ENCODE results near the gene EMC10.
A peak's percentile ranks its signal among the peaks of the same experiment; 100 is the strongest.

Gene EMC10

GRCh38 chr19:50459067-50459456, 17.2 kb upstream of the EMC10 start:
- H4K8ac ChIP-seq (ENCODE audit: low read depth, low read length) = no peak overlapping the region
- H2AFZ ChIP-seq (ENCODE audit: insufficient read depth, low read length, poor library complexity) = no peak overlapping the region
- H3K14ac ChIP-seq (ENCODE audit: low read length) = no peak overlapping the region
- H2BK12ac ChIP-seq (ENCODE audit: low read length) = no peak overlapping the region
- no peak overlapping the region for H3K27ac ChIP-seq (ENCODE audit: low read depth, low read length)
- no peaks in the 10 kb centered on the region for H3K36me3 ChIP-seq (ENCODE audit: control insufficient read depth in 1 of 2, insufficient read depth in 2 of 2, low read length in 2 of 2)
- H3K4me3 ChIP-seq (ENCODE audit: low read depth, low read length) = no peak overlapping the region
- H3K23ac ChIP-seq (ENCODE audit: low read length) = no peak overlapping the region
- no peak overlapping the region for H3K4ac ChIP-seq (ENCODE audit: low read depth, low read length)
- H2AK5ac ChIP-seq (ENCODE audit: low read length) = no peak overlapping the region
- H3K79me1 ChIP-seq (ENCODE audit: low read length) = no peaks in the 10 kb centered on the region
- H3K9me3 ChIP-seq (ENCODE audit: insufficient read depth, low read depth, low read length) = peaks cover 2% of the 10 kb centered on the region
- no peak overlapping the region for H3K4me2 ChIP-seq (ENCODE audit: low read length)
- DNase-seq = no peak
- WGBS (ENCODE audit: extremely low coverage, insufficient coverage, insufficient read length) = no CpG with 5 or more reads among the region's 32 CpGs
- no peaks in the 10 kb centered on the region for H3K79me2 ChIP-seq (ENCODE audit: control insufficient read depth, insufficient read depth, low read length, poor library complexity)
- no peak overlapping the region for H2BK5ac ChIP-seq (ENCODE audit: low read depth, low read length, poor library complexity)
- no peak overlapping the region for H3K9ac ChIP-seq (ENCODE audit: low read length)
- no peak overlapping the region for H3K18ac ChIP-seq (ENCODE audit: low read length)
- peaks cover 0 to 4% of the 10 kb centered on the region in 2 experiments for H3K4me1 ChIP-seq (ENCODE audit: control insufficient read depth in 1 of 2, insufficient read depth in 2 of 2, low read length in 2 of 2)
- no peak overlapping the region for H4K12ac ChIP-seq (ENCODE audit: low read depth, low read length)
- no peak overlapping the region for H2BK120ac ChIP-seq (ENCODE audit: insufficient read depth, low read length, poor library complexity)
- no peaks in the 10 kb centered on the region for H3K27me3 ChIP-seq (ENCODE audit: insufficient read depth, low read length)
- H4K91ac ChIP-seq (ENCODE audit: low read depth, low read length) = no peak overlapping the region

GRCh38 chr19:50459638-50460037, 16.7 kb upstream of the EMC10 start:
- Histone ChIP-seq H3K4ac (ENCODE audit: low read depth, low read length) (no peak overlapping the region), H3K27me3 (ENCODE audit: insufficient read depth, low read length) (no peaks in the 10 kb centered on the region), H2AK5ac (ENCODE audit: low read length) (no peak overlapping the region), H3K14ac (ENCODE audit: low read length) (no peak overlapping the region), H3K9ac (ENCODE audit: low read length) (no peak overlapping the region), H3K4me3 (ENCODE audit: low read depth, low read length) (no peak overlapping the region), H3K18ac (ENCODE audit: low read length) (no peak overlapping the region), H3K79me2 (ENCODE audit: control insufficient read depth, insufficient read depth, low read length, poor library complexity) (no peaks in the 10 kb centered on the region), H2BK12ac (ENCODE audit: low read length) (no peak overlapping the region), H4K12ac (ENCODE audit: low read depth, low read length) (no peak overlapping the region), H3K4me1 (ENCODE audit: control insufficient read depth in 1 of 2, insufficient read depth in 2 of 2, low read length in 2 of 2) (peaks cover 0 to 4% of the 10 kb centered on the region in 2 experiments), H4K91ac (ENCODE audit: low read depth, low read length) (no peak overlapping the region), H3K79me1 (ENCODE audit: low read length) (no peaks in the 10 kb centered on the region), H4K8ac (ENCODE audit: low read depth, low read length) (no peak overlapping the region), H3K23ac (ENCODE audit: low read length) (no peak overlapping the region), H3K9me3 (ENCODE audit: insufficient read depth, low read depth, low read length) (peaks cover 2% of the 10 kb centered on the region), H2BK5ac (ENCODE audit: low read depth, low read length, poor library complexity) (no peak overlapping the region), H2AFZ (ENCODE audit: insufficient read depth, low read length, poor library complexity) (no peak overlapping the region), H3K36me3 (ENCODE audit: control insufficient read depth in 1 of 2, insufficient read depth in 2 of 2, low read length in 2 of 2) (no peaks in the 10 kb centered on the region), H3K27ac (ENCODE audit: low read depth, low read length) (no peak overlapping the region), H2BK120ac (ENCODE audit: insufficient read depth, low read length, poor library complexity) (peak overlapping the region; percentile 28), H3K4me2 (ENCODE audit: low read length) (no peak overlapping the region)
- no CpG with 5 or more reads among the region's 1 CpG for WGBS (ENCODE audit: extremely low coverage, insufficient coverage, insufficient read length)
- DNase-seq = no peak

- no peak overlapping the region for H3K4me2 ChIP-seq (ENCODE audit: low read length)
- peak overlapping the region; percentile 64 for H2BK12ac ChIP-seq (ENCODE audit: low read length)
- H2AFZ ChIP-seq (ENCODE audit: insufficient read depth, low read length, poor library complexity) = no peak overlapping the region
- no peak overlapping the region for H3K23ac ChIP-seq (ENCODE audit: low read length)
- H3K4ac ChIP-seq (ENCODE audit: low read depth, low read length) = no peak overlapping the region
- no peak overlapping the region for H4K91ac ChIP-seq (ENCODE audit: low read depth, low read length)
- H3K79me2 ChIP-seq (ENCODE audit: control insufficient read depth, insufficient read depth, low read length, poor library complexity) = no peaks in the 10 kb centered on the region
- H3K18ac ChIP-seq (ENCODE audit: low read length) = no peak overlapping the region
- no peak overlapping the region for H3K27ac ChIP-seq (ENCODE audit: low read depth, low read length)
- H2AK5ac ChIP-seq (ENCODE audit: low read length) = peak overlapping the region; percentile 32
- H2BK120ac ChIP-seq (ENCODE audit: insufficient read depth, low read length, poor library complexity) = peak overlapping the region; percentile 28
- H3K14ac ChIP-seq (ENCODE audit: low read length) = no peak overlapping the region
- no peak overlapping the region for H3K4me3 ChIP-seq (ENCODE audit: low read depth, low read length)
- WGBS (ENCODE audit: extremely low coverage, insufficient coverage, insufficient read length) = no CpG with 5 or more reads among the region's 13 CpGs
- H3K9me3 ChIP-seq (ENCODE audit: insufficient read depth, low read depth, low read length) = peaks cover 2% of the 10 kb centered on the region
- DNase-seq = peak; percentile 6 to 26
- no peak overlapping the region for H3K9ac ChIP-seq (ENCODE audit: low read length)
- H3K27me3 ChIP-seq (ENCODE audit: insufficient read depth, low read length) = no peaks in the 10 kb centered on the region
- H3K36me3 ChIP-seq (ENCODE audit: control insufficient read depth in 1 of 2, insufficient read depth in 2 of 2, low read length in 2 of 2) = no peaks in the 10 kb centered on the region
- no peak overlapping the region for H4K12ac ChIP-seq (ENCODE audit: low read depth, low read length)
- peaks cover 0 to 4% of the 10 kb centered on the region in 2 experiments for H3K4me1 ChIP-seq (ENCODE audit: control insufficient read depth in 1 of 2, insufficient read depth in 2 of 2, low read length in 2 of 2)
- H4K8ac ChIP-seq (ENCODE audit: low read depth, low read length) = no peak overlapping the region
- H2BK5ac ChIP-seq (ENCODE audit: low read depth, low read length, poor library complexity) = no peak overlapping the region
- H3K79me1 ChIP-seq (ENCODE audit: low read length) = no peaks in the 10 kb centered on the region
These were observed 16.0 kb upstream of the EMC10 start for GRCh38 chr19:50460161-50460765.

GRCh38 chr19:50461066-50461875, 15.0 kb upstream of the EMC10 start:
- no peak overlapping the region for H3K9ac ChIP-seq (ENCODE audit: low read length)
- no peaks in the 10 kb centered on the region for H3K79me1 ChIP-seq (ENCODE audit: low read length)
- H3K27ac ChIP-seq (ENCODE audit: low read depth, low read length) = no peak overlapping the region
- peaks cover 0 to 9% of the 10 kb centered on the region in 2 experiments for H3K4me1 ChIP-seq (ENCODE audit: control insufficient read depth in 1 of 2, insufficient read depth in 2 of 2, low read length in 2 of 2)
- no peak overlapping the region for H2BK120ac ChIP-seq (ENCODE audit: insufficient read depth, low read length, poor library complexity)
- H3K27me3 ChIP-seq (ENCODE audit: insufficient read depth, low read length) = no peaks in the 10 kb centered on the region
- H3K18ac ChIP-seq (ENCODE audit: low read length) = no peak overlapping the region
- peaks cover 2% of the 10 kb centered on the region for H3K9me3 ChIP-seq (ENCODE audit: insufficient read depth, low read depth, low read length)
- no peak overlapping the region for H2BK5ac ChIP-seq (ENCODE audit: low read depth, low read length, poor library complexity)
- no peak overlapping the region for H3K23ac ChIP-seq (ENCODE audit: low read length)
- no peak overlapping the region for H3K14ac ChIP-seq (ENCODE audit: low read length)
- no peak overlapping the region for H3K4ac ChIP-seq (ENCODE audit: low read depth, low read length)
- WGBS (ENCODE audit: extremely low coverage, insufficient coverage, insufficient read length) = no CpG with 5 or more reads among the region's 28 CpGs
- H2AK5ac ChIP-seq (ENCODE audit: low read length) = no peak overlapping the region
- no peak overlapping the region for H4K12ac ChIP-seq (ENCODE audit: low read depth, low read length)
- H4K8ac ChIP-seq (ENCODE audit: low read depth, low read length) = no peak overlapping the region
- no peak overlapping the region for H2AFZ ChIP-seq (ENCODE audit: insufficient read depth, low read length, poor library complexity)
- no peaks in the 10 kb centered on the region for H3K36me3 ChIP-seq (ENCODE audit: control insufficient read depth in 1 of 2, insufficient read depth in 2 of 2, low read length in 2 of 2)
- H3K79me2 ChIP-seq (ENCODE audit: control insufficient read depth, insufficient read depth, low read length, poor library complexity) = no peaks in the 10 kb centered on the region
- H3K4me2 ChIP-seq (ENCODE audit: low read length) = no peak overlapping the region
- peak; percentile 55 to 81 for DNase-seq
- no peak overlapping the region for H2BK12ac ChIP-seq (ENCODE audit: low read length)
- H3K4me3 ChIP-seq (ENCODE audit: low read depth, low read length) = no peak overlapping the region
- H4K91ac ChIP-seq (ENCODE audit: low read depth, low read length) = no peak overlapping the region
